ENCODE data around the gene PTCD1.

GRCh38 chr7:99460651-99461050 lies 22.1 kb upstream of the PTCD1 start:
- TF ChIP-seq CTCF (IDR thresholded peaks at IDR 0.05): no peak
- no peak for TF ChIP-seq EZH2phosphoT487 (IDR thresholded peaks at IDR 0.05)
- TF ChIP-seq EZH2 (IDR thresholded peaks at IDR 0.05): no peak
